Heart right ventricle (tissue), 16 donors: ENCODE measurements around the gene GNG7. TPM values are rescaled to one million over a fixed set of nuclear protein-coding genes. Genes with fewer than 3 reads are reported as not detected.
A peak's percentile ranks its signal among the peaks of the same experiment; 100 is the strongest.

ENCODE experiments used
- ATAC-seq, 8 donors: fragments of 200-7000 bp; cut with Tn5 transposase; one replicate each; pipeline ENCODE4 v1.9.1; 2020; ENCODE audit warnings: mild to moderate bottlenecking in 8 of 8, moderate library complexity in 8 of 8, moderate number of reproducible peaks in 1 of 8
- DNase-seq, 2 donors: peaks; one replicate each; pipeline ENCODE4 v3.0.0-alpha.2; 2020
- H3K27ac ChIP-seq, 10 donors: fragments of 200-600 bp; sonication (generic) in 2 of 10; one replicate each; pipeline versions ENCODE4 v1.5.0 to v1.8.0; 2020 to 2022; ENCODE audit warnings: mild to moderate bottlenecking in 3 of 10
- H3K27me3 ChIP-seq, 7 donors: fragments of 200-600 bp; one replicate each; pipeline ENCODE4 v1.8.0; 2021 to 2022; ENCODE audit warnings: mild to moderate bottlenecking in 2 of 7
- H3K36me3 ChIP-seq, 9 donors: fragments of 200-600 bp; sonication (generic) in 1 of 9; one replicate each; pipeline versions ENCODE4 v1.5.0 to v1.8.0; 2020 to 2022; ENCODE audit warnings: mild to moderate bottlenecking in 2 of 9
- H3K4me1 ChIP-seq, 9 donors: fragments of 200-600 bp; sonication (generic) in 1 of 9; one replicate each; pipeline versions ENCODE4 v1.5.0 to v1.8.0; 2020 to 2022; ENCODE audit warnings: mild to moderate bottlenecking in 4 of 9
- H3K4me3 ChIP-seq, 10 donors: fragments of 200-600 bp; sonication (generic) in 2 of 10; one replicate each; pipeline versions ENCODE4 v1.5.0 to v1.8.0; 2020 to 2022; ENCODE audit warnings: mild to moderate bottlenecking in 7 of 10, moderate library complexity in 2 of 10
- H3K9me3 ChIP-seq, 11 donors: fragments of 200-600 bp in 10 of 11; sonication (generic) in 2 of 11; one replicate each; pipeline versions ENCODE4 v1.5.0 to v1.8.0; 2013 to 2022; ENCODE audit warnings: mild to moderate bottlenecking in 2 of 11, control low read depth in 1 of 11, moderate library complexity in 1 of 11
- WGBS, 2 donors: extraction: QIAGEN DNeasy Blood & Tissue Kit; methylation state at CpG; one replicate each; pipeline ENCODE4 v1.1.7; 2013; ENCODE audit warnings: inconsistent platforms in 1 of 2; 5-methylcytosine and 5-hydroxymethylcytosine counted together
- intact Hi-C, 10 donors: fragments of 100-400 bp; cut with DNase I; formaldehyde crosslinking; loops; one replicate each; pipeline versions ENCODE4 v1.11.1 to v1.14.2; 2022
- polyA plus RNA-seq, 2 donors: library from polyadenylated mRNA; stranded (reverse); fragments of 200-250 nt; gene quantifications; one replicate each; pipeline ENCODE4 v1.2.3, GENCODE V29; 2013
- total RNA-seq, 10 donors: library from RNA; stranded (reverse); fragmentation: NEBNext Ultra II Directional in 3 of 10; extraction: Animal tissue kit (Norgen Biotek cat#: 25700) in 3 of 10; gene quantifications; one replicate each; pipeline versions ENCODE4 v1.2.1 to v1.2.4, GENCODE V29; 2021 to 2023
- TF ChIP-seq, protein P1 (sequence below), 9 donors: fragments of 200-600 bp; sonication (generic) in 2 of 9; IDR thresholded peaks; one replicate each; pipeline versions ENCODE4 v1.5.0 to v1.8.0; 2021 to 2022; ENCODE audit warnings: antibody characterized with exemption in 9 of 9, mild to moderate bottlenecking in 5 of 9, moderate library complexity in 1 of 9
- donor health status: Arrhythmogenic right ventricular cardiomyopathy.
- donor health status: ischemic (EF 13 %, LVEDD 7.1; RV severe dilation, severe dysfunction).
- donor health status: healthy with polysubstance abuse.
- donor health status: DM: no; HTN: yes; CAD: no.
- donor health status: DM: no; HTN: no; CAD: no.
- donor health status: ischemic (EF 25% LVEDD 6.9; RV normal size, moderate dysfunction).
- donor health status: ischemic (EF 25% LVEDD 5.7; RV mildly dilated, moderate dysfunction).
- donor health status: healthy.
- donor health status: DM: yes; HTN: yes; CAD: no.
- donor health status: Ischemic cardiomyopathy.
- donor health status: ischemic (EF 35%, LVEDD 5.7; RV mildly dilated, moderate dysfunction).
- donor health status: nonischemic (EF 11% LVEDD 7.7; RV severe dilation, severe dysfunction).
- donor health status: DM: yes; HTN: yes; CAD: no.
- donor health status: PGD.
- donor health status: ischemic (EF 29% LVEDD 5.4; RV normal size, mild dysfunction).
- donor health status: nonischemic (EF 23%, LVEDD 6.1; RV moderate dilation, normal function).

The GNG7 gene
- total and polyA plus RNA-seq, 12 donors: 8.4 to 56.9 (median 39.1) TPM

DNA sequence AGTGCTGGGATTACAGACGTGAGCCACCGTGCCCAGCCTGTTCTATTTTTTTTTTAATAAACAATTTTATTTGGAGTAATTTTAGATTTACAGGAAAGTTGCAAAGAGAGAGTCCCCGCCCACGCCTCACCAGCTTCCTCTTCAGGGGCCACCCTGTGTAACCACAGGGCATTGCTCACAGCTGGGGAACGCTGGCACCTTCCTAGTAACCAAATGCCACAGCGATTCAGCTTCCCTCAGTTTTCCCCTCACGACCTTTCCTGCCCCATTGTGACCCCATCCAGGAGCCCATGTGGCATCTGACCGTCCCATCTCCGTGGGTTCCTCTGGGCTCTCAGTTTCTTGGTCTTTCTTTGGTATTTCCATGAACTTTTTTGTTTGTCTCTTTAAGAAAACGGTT, 83.9 kb downstream of the GNG7 start:
- TF ChIP-seq, protein P1, sequence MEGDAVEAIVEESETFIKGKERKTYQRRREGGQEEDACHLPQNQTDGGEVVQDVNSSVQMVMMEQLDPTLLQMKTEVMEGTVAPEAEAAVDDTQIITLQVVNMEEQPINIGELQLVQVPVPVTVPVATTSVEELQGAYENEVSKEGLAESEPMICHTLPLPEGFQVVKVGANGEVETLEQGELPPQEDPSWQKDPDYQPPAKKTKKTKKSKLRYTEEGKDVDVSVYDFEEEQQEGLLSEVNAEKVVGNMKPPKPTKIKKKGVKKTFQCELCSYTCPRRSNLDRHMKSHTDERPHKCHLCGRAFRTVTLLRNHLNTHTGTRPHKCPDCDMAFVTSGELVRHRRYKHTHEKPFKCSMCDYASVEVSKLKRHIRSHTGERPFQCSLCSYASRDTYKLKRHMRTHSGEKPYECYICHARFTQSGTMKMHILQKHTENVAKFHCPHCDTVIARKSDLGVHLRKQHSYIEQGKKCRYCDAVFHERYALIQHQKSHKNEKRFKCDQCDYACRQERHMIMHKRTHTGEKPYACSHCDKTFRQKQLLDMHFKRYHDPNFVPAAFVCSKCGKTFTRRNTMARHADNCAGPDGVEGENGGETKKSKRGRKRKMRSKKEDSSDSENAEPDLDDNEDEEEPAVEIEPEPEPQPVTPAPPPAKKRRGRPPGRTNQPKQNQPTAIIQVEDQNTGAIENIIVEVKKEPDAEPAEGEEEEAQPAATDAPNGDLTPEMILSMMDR (IDR thresholded peaks at IDR 0.05): no peak
- Histone ChIP-seq H3K4me3 (peak overlapping the region in 1 of 10 donors; percentile 2), H3K27ac (peak overlapping the region in 3 of 10 donors; percentile 16 to 91 (median 26)), H3K4me1 (peaks cover 4 to 70% (median 16%) of the 10 kb centered on the region in 9 donors), H3K9me3 (peaks cover 0 to 6% (median 0%) of the 10 kb centered on the region in 11 donors), H3K27me3 (peaks cover 0 to 5% (median 0%) of the 10 kb centered on the region in 7 donors), H3K36me3 (no peaks in the 10 kb centered on the region)
- 76 to 79% methylated on average over 10 of the region's 10 CpGs for WGBS, 2 donors
- ATAC-seq: peak in 3 of 8 donors; percentile 29 to 44 (median 37)
- peak; percentile 49 to 51 for DNase-seq
- intact Hi-C loops: loop anchor here in 3 of 10 donors (10.0 kb wide), 2 partner anchors 144 to 454 kb away; partner anchors contain the start of genes GADD45B (in 2 of the 3) and DOT1L (in 1 of the 3)

GRCh38 chr19:2617393-2618165, 84.9 kb downstream of the GNG7 start:
- Histone ChIP-seq H3K36me3 (no peaks in the 10 kb centered on the region), H3K9me3 (peaks cover 0 to 6% (median 0%) of the 10 kb centered on the region in 11 donors), H3K4me1 (peaks cover 4 to 76% (median 18%) of the 10 kb centered on the region in 9 donors), H3K27ac (peak overlapping the region in 2 of 10 donors; percentile 26 to 91), H3K4me3 (no peak overlapping the region), H3K27me3 (peaks cover 0 to 5% (median 0%) of the 10 kb centered on the region in 7 donors)
- 83 to 85% methylated on average over 11 of the region's 11 CpGs for WGBS, 2 donors
- TF ChIP-seq, protein P1 (IDR thresholded peaks at IDR 0.05): no peak
- intact Hi-C loops: loop anchor here in 3 of 10 donors (10.0 kb wide), 2 partner anchors 143 to 453 kb away; partner anchors contain the start of genes GADD45B (in 2 of the 3) and DOT1L (in 1 of the 3)
- DNase-seq (no peak), ATAC-seq (no peak)

- Histone ChIP-seq H3K4me1 (peaks cover 4 to 77% (median 18%) of the 10 kb centered on the region in 9 donors), H3K36me3 (no peaks in the 10 kb centered on the region), H3K9me3 (peaks cover 0 to 6% (median 0%) of the 10 kb centered on the region in 11 donors), H3K27ac (peak overlapping the region in 2 of 10 donors; percentile 26 to 91), H3K4me3 (no peak overlapping the region), H3K27me3 (peaks cover 0 to 5% (median 0%) of the 10 kb centered on the region in 7 donors)
- 63% methylated on average over 13 of the region's 13 CpGs for WGBS, 2 donors
- ATAC-seq (peak in 4 of 8 donors; percentile 12 to 43 (median 22)), DNase-seq (peak in 1 of 2 donors; percentile 37)
- TF ChIP-seq, protein P1 (IDR thresholded peaks at IDR 0.05): no peak
- intact Hi-C loops: loop anchor here in 3 of 10 donors (10.0 kb wide), 2 partner anchors 142 to 452 kb away; partner anchors contain the start of genes GADD45B (in 2 of the 3) and DOT1L (in 1 of the 3)
Measured at GRCh38 chr19:2616741-2617392, 85.6 kb downstream of the GNG7 start.

DNA sequence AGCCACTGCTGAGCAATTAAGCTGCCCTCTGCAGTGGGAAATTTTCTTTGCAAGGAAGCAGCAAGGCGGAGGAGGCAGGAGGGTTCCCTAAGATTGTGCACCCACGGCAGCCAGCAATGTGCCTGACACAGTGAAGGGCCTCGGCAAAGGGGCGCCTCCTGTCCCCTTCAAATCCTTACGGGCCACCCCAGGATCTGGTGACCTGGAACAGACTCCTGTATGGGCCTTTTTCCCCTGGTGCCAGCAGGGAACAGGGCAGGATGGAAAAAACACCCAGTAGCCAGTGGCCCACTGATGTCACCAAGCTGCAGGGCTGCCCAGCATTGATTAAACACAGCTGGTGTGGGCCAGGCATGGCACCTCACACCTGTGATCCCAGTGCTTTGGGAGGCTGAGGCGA, 86.7 kb downstream of the GNG7 start:
- H3K4me1 ChIP-seq: peaks cover 4 to 77% (median 20%) of the 10 kb centered on the region in 9 donors
- peaks cover 0 to 6% (median 0%) of the 10 kb centered on the region in 11 donors for H3K9me3 ChIP-seq
- TF ChIP-seq, protein P1 (IDR thresholded peaks at IDR 0.05): no peak
- H3K27ac ChIP-seq: peak overlapping the region in 1 of 10 donors; percentile 91
- WGBS, 2 donors: 84 to 89% methylated on average over 6 of the region's 6 CpGs
- no peaks in the 10 kb centered on the region for H3K36me3 ChIP-seq
- DNase-seq: no peak
- no peak for ATAC-seq
- intact Hi-C loops: loop anchor here in 3 of 10 donors (10.0 kb wide), 2 partner anchors 141 to 451 kb away; partner anchors contain the start of genes GADD45B (in 2 of the 3) and DOT1L (in 1 of the 3)
- peaks cover 0 to 5% (median 0%) of the 10 kb centered on the region in 7 donors for H3K27me3 ChIP-seq
- H3K4me3 ChIP-seq: no peak overlapping the region
